GM10266 (cell line): ENCODE data around the gene CNNM1.

Experiments used
- DNase-seq: peaks from one replicate; pipeline ENCODE4 v3.0.0; 2012; ENCODE audit errors: extremely low spot score
- TF ChIP-seq, protein P1 (sequence below): IDR thresholded peaks from 2 replicates; pipeline ENCODE4 v1.5.1; 2012; ENCODE audit warnings: mild to moderate bottlenecking, low read depth; ENCODE audit not compliant: control insufficient read depth, insufficient read depth; ENCODE audit errors: missing control alignments

CNNM1 gene

DNA sequence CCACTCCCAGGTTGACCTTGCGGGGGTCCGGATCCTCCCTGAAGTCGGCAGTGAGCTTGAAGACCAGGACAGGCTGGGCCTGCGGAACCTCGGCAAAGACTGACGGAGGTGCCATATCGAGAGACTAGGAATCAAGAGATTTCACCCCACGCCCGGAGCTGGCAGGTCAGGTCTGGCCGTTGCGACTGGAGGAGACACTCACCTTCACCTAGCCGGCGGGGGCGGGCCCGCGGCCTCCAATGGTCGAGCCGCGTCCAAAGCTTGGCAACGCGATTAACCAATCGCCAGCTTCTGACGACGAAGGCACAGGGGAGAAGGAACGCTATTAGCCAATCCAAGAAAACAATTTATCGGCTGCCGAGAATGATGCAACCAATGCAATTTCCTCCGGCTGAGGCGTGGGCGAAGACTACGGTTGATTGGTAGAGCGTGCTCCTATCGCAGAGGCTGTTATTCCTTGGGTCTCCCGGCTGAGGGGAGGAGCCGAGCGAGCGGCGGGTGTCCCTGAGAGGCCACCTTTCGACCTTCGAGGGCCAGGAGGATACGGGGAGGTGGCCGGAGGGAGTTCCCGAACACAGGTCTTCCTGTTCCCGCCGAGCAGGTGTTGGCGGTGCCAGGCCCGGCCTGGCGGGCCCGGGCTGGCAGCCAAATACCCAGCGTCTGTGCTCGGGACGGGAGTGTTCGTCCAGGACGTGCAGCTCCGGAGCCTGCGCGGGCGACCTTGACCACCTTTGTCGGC lies 101.5 kb downstream of the CNNM1 start, which contains the start of gene GOT1:
Gene GOT1, minus strand, starts transcription at position 174 of the 739 bp plus-strand sequence. Its CDS starts 59 bp downstream, at position 115.
- TF ChIP-seq, protein P1, sequence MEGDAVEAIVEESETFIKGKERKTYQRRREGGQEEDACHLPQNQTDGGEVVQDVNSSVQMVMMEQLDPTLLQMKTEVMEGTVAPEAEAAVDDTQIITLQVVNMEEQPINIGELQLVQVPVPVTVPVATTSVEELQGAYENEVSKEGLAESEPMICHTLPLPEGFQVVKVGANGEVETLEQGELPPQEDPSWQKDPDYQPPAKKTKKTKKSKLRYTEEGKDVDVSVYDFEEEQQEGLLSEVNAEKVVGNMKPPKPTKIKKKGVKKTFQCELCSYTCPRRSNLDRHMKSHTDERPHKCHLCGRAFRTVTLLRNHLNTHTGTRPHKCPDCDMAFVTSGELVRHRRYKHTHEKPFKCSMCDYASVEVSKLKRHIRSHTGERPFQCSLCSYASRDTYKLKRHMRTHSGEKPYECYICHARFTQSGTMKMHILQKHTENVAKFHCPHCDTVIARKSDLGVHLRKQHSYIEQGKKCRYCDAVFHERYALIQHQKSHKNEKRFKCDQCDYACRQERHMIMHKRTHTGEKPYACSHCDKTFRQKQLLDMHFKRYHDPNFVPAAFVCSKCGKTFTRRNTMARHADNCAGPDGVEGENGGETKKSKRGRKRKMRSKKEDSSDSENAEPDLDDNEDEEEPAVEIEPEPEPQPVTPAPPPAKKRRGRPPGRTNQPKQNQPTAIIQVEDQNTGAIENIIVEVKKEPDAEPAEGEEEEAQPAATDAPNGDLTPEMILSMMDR: no peak
- peak; percentile 93 for DNase-seq

DNA sequence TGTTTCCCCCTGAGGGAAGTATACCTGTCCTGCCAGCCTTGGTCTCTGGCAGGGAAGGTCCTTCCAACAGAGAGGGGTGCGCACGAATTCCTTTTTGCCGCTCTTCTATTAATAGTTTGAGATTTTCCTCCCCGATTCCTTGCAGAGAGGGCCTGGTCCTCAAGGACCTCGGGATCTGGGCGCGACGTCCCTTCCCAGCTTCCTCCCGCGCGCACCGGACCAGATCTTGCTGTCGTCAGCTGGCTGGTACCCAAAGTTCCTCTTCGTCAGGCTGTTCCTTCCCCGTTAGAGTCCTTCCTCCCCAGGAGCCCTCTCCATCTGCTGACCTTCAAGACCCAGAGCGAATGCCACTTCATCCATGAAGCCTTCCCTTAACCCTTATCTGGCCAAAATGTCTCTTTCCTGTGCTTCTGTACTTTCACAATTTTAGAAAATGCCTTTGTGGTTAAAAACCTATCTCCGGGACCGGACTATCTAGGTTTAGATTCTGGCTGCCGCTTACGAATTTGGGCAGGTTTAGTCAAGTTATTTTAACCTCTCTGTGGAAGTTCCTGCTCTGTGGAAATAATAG lies 102.1 kb downstream of the CNNM1 start:
- no peak for DNase-seq
- TF ChIP-seq, protein P1: no peak

DNA sequence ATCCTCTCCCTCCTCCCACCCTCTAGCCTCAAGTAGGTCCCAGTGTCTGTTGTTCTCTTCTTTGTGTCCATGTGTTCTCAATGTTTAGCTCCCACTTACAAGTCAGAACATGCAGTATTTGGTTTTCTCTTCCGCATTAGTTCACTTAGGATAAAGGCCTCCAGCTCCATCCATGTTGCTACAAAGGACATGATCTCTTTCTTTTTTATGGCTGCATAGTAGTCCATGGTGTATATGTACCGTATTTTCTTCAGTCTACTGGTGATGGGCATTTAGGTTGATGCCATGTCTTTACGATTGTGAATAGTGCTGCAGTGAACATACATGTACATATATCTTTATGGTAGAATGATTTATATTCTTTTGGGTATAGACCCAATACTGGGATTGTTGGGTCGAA lies 102.9 kb downstream of the CNNM1 start:
- TF ChIP-seq, protein P1: no peak
- no peak for DNase-seq

DNA sequence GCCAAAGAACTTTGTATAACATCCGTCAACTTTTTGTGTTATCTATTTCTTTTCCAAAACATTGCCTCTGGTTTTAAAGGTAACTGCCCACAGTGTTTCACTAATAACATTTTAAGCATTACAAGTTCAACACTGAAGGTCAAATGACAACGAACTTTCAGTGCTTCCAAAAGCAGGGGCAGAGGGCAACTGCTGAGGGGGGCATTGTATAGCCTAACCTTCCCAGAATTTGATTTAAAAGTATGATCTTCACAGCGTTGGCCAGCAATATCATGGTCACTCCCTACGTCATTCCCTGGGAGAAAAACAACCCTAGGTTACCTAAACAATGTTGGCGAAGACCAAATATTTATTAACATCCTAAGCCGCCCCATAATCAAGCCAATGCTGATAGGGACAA lies 103.7 kb downstream of the CNNM1 start:
- DNase-seq: no peak
- TF ChIP-seq, protein P1: no peak

DNA sequence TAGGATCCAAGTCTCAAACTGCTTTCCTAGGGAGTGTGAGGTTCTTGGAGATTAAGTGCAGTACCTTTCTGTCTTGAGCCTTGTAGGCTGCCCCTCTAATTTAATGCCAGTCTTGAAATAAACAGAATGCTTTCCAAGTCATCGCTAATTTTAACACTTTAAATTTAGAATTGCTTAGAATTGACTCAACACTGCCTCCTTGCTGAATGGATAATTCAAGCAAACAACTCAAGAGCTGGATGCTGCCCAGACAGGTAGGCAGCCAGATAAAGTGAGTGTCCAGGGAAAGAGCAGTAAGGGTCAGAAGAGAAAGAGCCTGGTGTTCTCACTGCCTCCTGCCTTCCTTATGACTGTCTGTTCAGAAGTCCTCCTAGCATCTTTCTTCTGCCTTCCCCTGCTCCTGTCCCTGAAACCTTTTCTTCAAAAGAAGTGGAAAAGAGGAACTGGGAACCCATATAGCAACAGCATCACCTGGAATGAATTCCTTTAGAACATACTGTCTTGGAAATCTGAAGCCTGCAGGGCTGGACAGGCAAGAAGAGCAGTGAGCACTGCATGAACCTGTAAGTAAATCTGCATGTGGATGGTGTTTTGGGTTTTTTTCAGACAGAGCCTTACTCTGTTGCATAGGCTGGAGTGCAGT lies 104.3 kb downstream of the CNNM1 start:
- TF ChIP-seq, protein P1: no peak
- no peak for DNase-seq

DNA sequence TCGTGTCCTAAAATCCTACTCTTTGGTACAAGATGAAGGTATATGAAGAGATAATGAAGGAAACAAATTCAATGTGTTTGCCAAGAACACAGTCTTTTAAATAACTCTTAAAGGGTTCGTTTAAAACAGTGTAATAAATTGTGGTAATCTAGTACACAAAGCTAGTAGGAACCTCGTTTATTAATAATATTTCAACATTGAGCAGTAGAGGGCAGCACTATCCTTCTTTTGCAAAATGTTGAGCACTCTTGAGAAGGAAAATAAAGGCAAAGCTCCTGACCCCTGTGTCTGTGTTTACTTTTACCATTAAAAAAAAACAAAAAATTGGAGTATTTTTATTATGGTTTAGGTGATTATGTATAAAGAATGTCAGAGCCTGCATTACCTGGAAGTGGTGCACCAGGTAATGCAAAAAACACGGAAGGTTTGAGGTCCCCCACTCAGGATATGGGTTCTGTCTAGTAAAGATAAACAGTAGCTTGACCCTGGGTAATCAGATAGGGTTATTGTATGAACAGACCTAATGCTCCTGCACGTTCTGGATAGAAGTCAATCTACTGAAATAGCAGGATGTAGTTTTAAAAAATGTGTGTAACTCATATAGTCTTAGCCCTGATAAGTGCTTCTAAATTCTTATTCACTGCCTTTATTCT lies 107.0 kb downstream of the CNNM1 start:
- DNase-seq: no peak
- TF ChIP-seq, protein P1: peak; percentile 55
